Esophagus squamous epithelium (tissue), 5 donors: ENCODE measurements around the gene DTX1. TPM values are rescaled to one million over a fixed set of nuclear protein-coding genes. Genes with fewer than 3 reads are reported as not detected.

Experiments used
- DNase-seq: peaks from one replicate; lab custom pipeline; 2025; lab: John Stamatoyannopoulos, UW
- H3K27ac ChIP-seq, 4 donors: fragments of 200-600 bp; sonication (generic); one replicate each; pipeline ENCODE4 v1.5.1; 2016 to 2019; ENCODE audit warnings: mild to moderate bottlenecking in 1 of 4
- H3K27me3 ChIP-seq, 4 donors: fragments of 200-600 bp; sonication (generic); 1 replicate in 3 of 4; 2 replicates in 1 of 4; pipeline versions ENCODE4 v1.5.1 to v1.6.0; 2017 to 2021; ENCODE audit warnings: antibody characterized with exemption in 1 of 4
- H3K36me3 ChIP-seq, 3 donors: fragments of 200-600 bp; sonication (generic); one replicate each; pipeline ENCODE4 v1.5.1; 2016 to 2019
- H3K4me1 ChIP-seq, 3 donors: fragments of 200-600 bp; sonication (generic); one replicate each; pipeline ENCODE4 v1.5.1; 2017 to 2019
- H3K4me3 ChIP-seq, 4 donors: fragments of 200-600 bp; sonication (generic); 1 replicate in 3 of 4; 2 replicates in 1 of 4; pipeline ENCODE4 v1.5.1; 2016 to 2019; ENCODE audit warnings: mild to moderate bottlenecking in 2 of 4, moderate library complexity in 1 of 4
- H3K9me3 ChIP-seq, 3 donors: fragments of 200-600 bp; sonication (generic); one replicate each; pipeline ENCODE4 v1.5.1; 2016 to 2019
- CTCF ChIP-seq, 6 experiments: fragments of 450-650 bp in 4 of 6; fragments of 200-600 bp in 2 of 6; sonication (generic) in 2 of 6; IDR thresholded peaks; one replicate each; pipeline ENCODE4 v1.5.1; 2016 to 2019; ENCODE audit warnings: antibody characterized with exemption in 6 of 6, mild to moderate bottlenecking in 4 of 6, moderate library complexity in 4 of 6
- POLR2A ChIP-seq, 4 donors: fragments of 450-650 bp; IDR thresholded peaks; one replicate each; pipeline ENCODE4 v1.6.1; 2017; ENCODE audit warnings: antibody characterized with exemption in 4 of 4, mild to moderate bottlenecking in 4 of 4, moderate library complexity in 3 of 4
- WGBS, 2 donors: methylation state at CpG; one replicate each; pipeline ENCODE4 v1.1.5; 2018; 5-methylcytosine and 5-hydroxymethylcytosine counted together
- intact Hi-C: fragments of 100-400 bp; cut with DNase I; formaldehyde crosslinking; loops from one replicate; pipeline ENCODE4 v1.15.0; 2022
- total RNA-seq, 4 donors: library from RNA; depleted of rRNA; stranded (reverse); fragments of >200 nt; gene quantifications; one replicate each; pipeline ENCODE4 v1.1.0, GENCODE V29; 2016
- donor health status: DM: yes; HTN: yes; CAD: no.

DTX1 gene
- total RNA-seq, 4 donors from 2014 or later: 0.49 to 4.8 (median 1.8) TPM

- Histone ChIP-seq H3K4me3 (no peak overlapping the region), H3K27me3 (peaks cover 0 to 20% (median 0%) of the 10 kb centered on the region in 4 donors), H3K27ac (no peak overlapping the region), H3K4me1 (peaks cover 0 to 3% (median 0%) of the 10 kb centered on the region in 3 donors), H3K36me3 (peaks cover 0 to 6% (median 0%) of the 10 kb centered on the region in 3 donors), H3K9me3 (no peaks in the 10 kb centered on the region)
- WGBS, 2 donors: 57 to 63% methylated on average over 2 to 3 of the region's 3 CpGs
- TF ChIP-seq CTCF (IDR thresholded peaks at IDR 0.05) (no peak), POLR2A (IDR thresholded peaks at IDR 0.05) (no peak)
- intact Hi-C loops: no loop called here
- DNase-seq: no peak
Observed at GRCh38 chr12:113120670-113121370, 64.3 kb downstream of the DTX1 start.

DNA sequence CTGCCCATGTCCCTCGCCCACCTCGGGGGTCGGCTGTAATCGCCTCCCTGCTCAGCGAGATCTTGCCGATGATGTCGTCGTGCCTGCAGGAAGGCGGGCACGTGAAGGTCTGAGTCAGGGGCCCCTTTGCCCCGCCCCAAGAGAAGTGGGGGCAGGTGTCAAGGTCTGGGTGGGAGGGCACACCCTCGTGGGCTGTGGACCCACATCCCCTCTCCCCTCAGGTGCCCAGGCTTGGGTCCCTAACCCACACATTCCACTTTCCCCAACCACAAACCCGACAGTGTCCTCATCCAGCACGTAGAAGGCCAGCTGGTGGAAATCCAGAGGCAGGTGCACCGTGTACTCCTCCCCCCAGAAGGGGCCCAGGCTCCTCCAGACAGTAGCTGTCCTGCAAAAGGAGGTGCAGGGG, 71.3 kb downstream of the DTX1 start:
- peaks cover 0 to 12% (median 0%) of the 10 kb centered on the region in 3 donors for H3K4me1 ChIP-seq
- TF ChIP-seq POLR2A (IDR thresholded peaks at IDR 0.05) (no peak), CTCF (IDR thresholded peaks at IDR 0.05) (no peak)
- no peaks in the 10 kb centered on the region for H3K9me3 ChIP-seq
- no peak overlapping the region for H3K4me3 ChIP-seq
- DNase-seq: no peak
- peaks cover 0 to 10% (median 0%) of the 10 kb centered on the region in 3 donors for H3K36me3 ChIP-seq
- WGBS, 2 donors: 38 to 55% methylated on average over 5 to 11 of the region's 15 CpGs
- intact Hi-C loops: no loop called here
- H3K27me3 ChIP-seq: peaks cover 0 to 27% (median 0%) of the 10 kb centered on the region in 4 donors
- no peak overlapping the region for H3K27ac ChIP-seq

- no peak overlapping the region for H3K4me3 ChIP-seq
- H3K36me3 ChIP-seq: peaks cover 0 to 10% (median 0%) of the 10 kb centered on the region in 3 donors
- H3K4me1 ChIP-seq: peaks cover 0 to 12% (median 0%) of the 10 kb centered on the region in 3 donors
- TF ChIP-seq CTCF (IDR thresholded peaks at IDR 0.05) (no peak), POLR2A (IDR thresholded peaks at IDR 0.05) (no peak)
- no peak overlapping the region for H3K27ac ChIP-seq
- WGBS, 2 donors: 55 to 63% methylated on average over 5 to 9 of the region's 9 CpGs
- DNase-seq: no peak
- intact Hi-C loops: no loop called here
- no peaks in the 10 kb centered on the region for H3K9me3 ChIP-seq
- peaks cover 0 to 38% (median 0%) of the 10 kb centered on the region in 4 donors for H3K27me3 ChIP-seq
Observed at GRCh38 chr12:113128802-113129663, 72.5 kb downstream of the DTX1 start.

GRCh38 chr12:113129664-113130456, 73.3 kb downstream of the DTX1 start:
- intact Hi-C loops: no loop called here
- Histone ChIP-seq H3K27ac (no peak overlapping the region), H3K4me3 (no peak overlapping the region), H3K27me3 (peaks cover 0 to 47% (median 0%) of the 10 kb centered on the region in 4 donors), H3K9me3 (no peaks in the 10 kb centered on the region), H3K36me3 (peaks cover 0 to 10% (median 0%) of the 10 kb centered on the region in 3 donors), H3K4me1 (peaks cover 0 to 12% (median 0%) of the 10 kb centered on the region in 3 donors)
- WGBS, 2 donors: 60 to 78% methylated on average over 7 to 13 of the region's 17 CpGs
- DNase-seq: no peak
- TF ChIP-seq POLR2A (IDR thresholded peaks at IDR 0.05): no peak
- no peak for TF ChIP-seq CTCF (IDR thresholded peaks at IDR 0.05)
